ENCODE measurements around the gene DNAH7.

DNA sequence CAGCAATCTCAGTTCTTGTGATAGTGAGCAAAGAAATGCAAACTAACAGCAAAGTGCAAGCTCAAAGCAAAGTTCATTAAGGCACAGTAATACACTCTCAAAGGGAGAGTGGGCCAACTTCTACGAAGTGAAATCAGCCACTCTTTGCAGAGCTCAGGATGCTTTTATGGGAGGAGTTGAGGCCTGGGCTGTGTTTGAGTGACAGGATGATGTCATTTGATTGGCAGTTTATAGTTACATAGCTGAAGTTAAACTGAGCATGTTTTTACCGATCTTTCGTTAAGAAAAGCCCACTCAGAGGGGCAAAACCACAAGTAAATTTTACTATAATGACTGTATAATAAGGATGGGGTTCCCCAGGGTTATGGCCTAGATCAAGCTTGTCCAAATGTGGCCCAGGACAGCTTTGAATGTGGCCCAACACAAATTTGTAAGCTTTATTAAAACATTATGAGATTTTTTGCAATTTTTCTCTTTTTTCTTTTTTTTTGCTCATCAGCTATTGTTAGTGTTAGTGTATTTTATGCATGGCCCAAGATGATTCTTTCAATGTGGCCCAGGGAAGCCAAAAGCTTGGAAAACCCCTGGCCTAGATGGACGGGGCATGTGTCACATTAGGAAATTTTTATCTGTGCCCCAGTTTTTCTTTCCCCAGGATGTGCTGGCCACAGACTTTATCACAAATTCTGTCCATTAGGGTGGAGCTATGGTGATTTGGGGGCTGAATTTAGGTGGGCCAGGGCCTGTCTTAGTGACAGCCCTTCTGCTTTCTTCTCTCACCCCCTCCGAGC, 8.3 kb upstream of the DNAH7 start:
- TF ChIP-seq, protein P1, sequence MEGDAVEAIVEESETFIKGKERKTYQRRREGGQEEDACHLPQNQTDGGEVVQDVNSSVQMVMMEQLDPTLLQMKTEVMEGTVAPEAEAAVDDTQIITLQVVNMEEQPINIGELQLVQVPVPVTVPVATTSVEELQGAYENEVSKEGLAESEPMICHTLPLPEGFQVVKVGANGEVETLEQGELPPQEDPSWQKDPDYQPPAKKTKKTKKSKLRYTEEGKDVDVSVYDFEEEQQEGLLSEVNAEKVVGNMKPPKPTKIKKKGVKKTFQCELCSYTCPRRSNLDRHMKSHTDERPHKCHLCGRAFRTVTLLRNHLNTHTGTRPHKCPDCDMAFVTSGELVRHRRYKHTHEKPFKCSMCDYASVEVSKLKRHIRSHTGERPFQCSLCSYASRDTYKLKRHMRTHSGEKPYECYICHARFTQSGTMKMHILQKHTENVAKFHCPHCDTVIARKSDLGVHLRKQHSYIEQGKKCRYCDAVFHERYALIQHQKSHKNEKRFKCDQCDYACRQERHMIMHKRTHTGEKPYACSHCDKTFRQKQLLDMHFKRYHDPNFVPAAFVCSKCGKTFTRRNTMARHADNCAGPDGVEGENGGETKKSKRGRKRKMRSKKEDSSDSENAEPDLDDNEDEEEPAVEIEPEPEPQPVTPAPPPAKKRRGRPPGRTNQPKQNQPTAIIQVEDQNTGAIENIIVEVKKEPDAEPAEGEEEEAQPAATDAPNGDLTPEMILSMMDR (IDR thresholded peaks at IDR 0.05): no peak
- no peak for TF ChIP-seq POLR2A (IDR thresholded peaks at IDR 0.05)
